Tibial nerve (tissue), 4 donors: ENCODE results near the gene OGFOD3.

ENCODE experiments used
- CTCF ChIP-seq, 5 experiments: fragments of 200-600 bp in 3 of 5; fragments of 450-650 bp in 2 of 5; sonication (generic) in 3 of 5; IDR thresholded peaks; one replicate each; pipeline ENCODE4 v1.5.1; 2016 to 2019; ENCODE audit warnings: antibody characterized with exemption in 5 of 5, mild to moderate bottlenecking in 3 of 5, moderate library complexity in 2 of 5
- EP300 ChIP-seq, 2 donors: sonication (generic); formaldehyde crosslinking; IDR thresholded peaks; one replicate each; pipeline ENCODE4 v1.6.1; 2017; ENCODE audit warnings: antibody characterized with exemption in 2 of 2, mild to moderate bottlenecking in 1 of 2
- POLR2A ChIP-seq, 2 donors: fragments of 450-650 bp; IDR thresholded peaks; one replicate each; pipeline ENCODE4 v1.6.1; 2017; ENCODE audit warnings: antibody characterized with exemption in 2 of 2, mild to moderate bottlenecking in 2 of 2, moderate library complexity in 2 of 2

GRCh38 chr17:82458885-82459424 lies 40.6 kb upstream of the OGFOD3 start:
- TF ChIP-seq CTCF (IDR thresholded peaks at IDR 0.05) (no peak), POLR2A (IDR thresholded peaks at IDR 0.05) (no peak), EP300 (IDR thresholded peaks at IDR 0.05) (no peak)
